GM19467 (cell line): ENCODE measurements around the gene GNA15.
"Not testable (repeated sequence)": the region's sequence is repeated elsewhere in the genome, so short reads cannot be mapped to it uniquely, and the experiment has no call there.

Experiments
- ATAC-seq: cut with Tn5 transposase; IDR thresholded peaks from one replicate; pipeline ENCODE4 v1.9.1; 2021; ENCODE audit warnings: mild to moderate bottlenecking, moderate library complexity; ENCODE audit not compliant: unreplicated experiment

The GNA15 gene

DNA sequence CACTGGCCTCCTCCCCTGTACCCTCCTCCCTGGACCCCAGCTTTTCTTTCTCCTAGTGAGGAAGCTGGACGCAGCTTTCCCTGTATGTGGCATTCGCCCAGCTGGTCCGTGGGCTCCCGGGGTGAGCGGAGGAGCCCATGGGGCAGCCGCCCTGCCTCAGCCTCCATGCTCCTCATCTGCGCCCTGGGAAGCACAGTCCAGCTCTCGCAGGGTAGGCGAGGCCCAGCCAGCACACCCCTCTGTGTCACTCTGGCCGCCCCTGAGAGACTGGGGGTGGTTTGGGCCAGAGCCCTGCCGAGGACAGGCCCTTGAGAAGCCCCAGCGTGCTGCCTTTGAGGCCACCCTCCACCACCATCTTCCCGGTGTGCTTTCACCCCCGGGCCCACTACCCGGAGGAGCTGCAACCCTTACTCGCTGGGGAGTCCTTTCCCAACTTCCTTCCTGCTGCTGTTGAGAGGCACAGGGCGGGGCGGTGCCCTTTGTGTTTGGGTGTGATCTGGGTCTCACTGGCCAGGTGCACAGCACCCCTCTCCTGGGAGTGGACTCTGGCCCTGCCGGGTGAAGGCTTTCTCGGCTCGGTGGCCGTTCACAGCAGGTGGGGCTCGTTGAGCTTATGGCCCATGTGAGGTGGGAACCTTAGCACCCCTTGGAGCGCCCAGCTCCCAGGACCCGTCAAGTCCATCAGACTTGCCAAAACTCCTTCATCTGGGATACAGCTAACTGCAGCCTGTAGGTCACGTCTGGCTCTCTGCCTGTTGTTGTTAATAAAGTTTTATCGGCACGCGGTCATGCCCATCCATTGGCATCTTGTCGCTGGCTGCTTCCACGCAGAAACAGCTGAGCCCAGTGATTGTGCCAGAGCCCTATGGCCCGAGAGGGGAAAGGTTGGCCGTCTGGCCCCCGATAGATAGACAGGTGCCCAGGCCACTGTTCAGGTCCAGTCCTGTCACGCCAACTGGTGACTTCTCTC is 53.1 kb downstream of the GNA15 start:
- ATAC-seq, result no peak

DNA sequence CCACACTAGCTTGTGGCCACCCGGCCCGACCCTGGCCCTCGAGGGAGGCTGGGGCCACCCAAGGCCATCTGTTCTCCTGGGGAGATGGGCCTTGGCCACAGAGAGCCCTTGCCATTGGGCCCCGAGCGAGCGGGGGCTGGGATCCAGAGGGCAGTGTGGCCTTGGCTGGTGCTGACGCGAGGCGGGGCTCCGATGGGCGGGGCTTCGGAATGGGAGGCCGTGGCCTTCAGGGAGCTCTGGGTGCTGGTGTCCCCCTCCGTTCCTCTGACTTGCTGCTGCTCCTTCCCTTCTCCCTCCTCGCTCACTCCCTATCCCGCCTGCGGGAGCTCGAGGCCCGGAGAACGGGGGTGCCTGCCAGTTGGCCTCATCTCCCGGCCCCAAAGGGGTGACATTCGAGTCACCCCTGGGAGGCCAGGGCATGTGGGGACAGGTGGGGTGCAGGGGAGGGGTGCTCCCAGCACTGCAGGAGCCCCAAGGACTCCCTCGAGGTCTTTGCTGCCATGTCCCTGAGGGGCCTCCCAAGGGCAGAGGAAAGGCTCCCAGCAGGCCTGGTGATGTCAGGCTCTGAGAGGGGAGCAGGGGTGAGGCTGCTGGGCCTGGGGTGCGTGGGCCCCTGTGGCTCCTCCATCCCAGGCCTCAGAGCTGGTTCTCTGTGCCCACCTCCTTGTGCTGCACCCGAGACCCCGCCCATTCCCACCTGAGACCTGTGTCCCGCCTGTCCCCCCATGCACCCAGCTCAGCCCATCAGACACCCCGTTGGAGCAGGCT is 54.1 kb downstream of the GNA15 start:
- ATAC-seq, result no peak

DNA sequence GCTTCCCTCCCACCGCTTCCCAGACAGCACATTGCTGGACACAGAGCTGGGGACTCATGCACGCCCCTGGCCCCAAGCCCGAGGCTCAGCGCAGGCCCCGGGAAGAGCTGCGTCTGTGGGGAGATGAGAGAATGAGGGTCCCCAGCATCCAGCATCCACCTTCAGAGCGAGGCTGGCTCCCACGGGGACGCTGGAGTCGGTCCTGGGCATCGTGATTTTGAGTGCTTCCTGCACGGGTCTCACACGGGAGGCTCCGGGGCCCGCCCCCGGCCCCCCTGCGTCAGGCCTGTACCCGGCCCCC is 54.6 kb downstream of the GNA15 start:
- no peak for ATAC-seq

DNA sequence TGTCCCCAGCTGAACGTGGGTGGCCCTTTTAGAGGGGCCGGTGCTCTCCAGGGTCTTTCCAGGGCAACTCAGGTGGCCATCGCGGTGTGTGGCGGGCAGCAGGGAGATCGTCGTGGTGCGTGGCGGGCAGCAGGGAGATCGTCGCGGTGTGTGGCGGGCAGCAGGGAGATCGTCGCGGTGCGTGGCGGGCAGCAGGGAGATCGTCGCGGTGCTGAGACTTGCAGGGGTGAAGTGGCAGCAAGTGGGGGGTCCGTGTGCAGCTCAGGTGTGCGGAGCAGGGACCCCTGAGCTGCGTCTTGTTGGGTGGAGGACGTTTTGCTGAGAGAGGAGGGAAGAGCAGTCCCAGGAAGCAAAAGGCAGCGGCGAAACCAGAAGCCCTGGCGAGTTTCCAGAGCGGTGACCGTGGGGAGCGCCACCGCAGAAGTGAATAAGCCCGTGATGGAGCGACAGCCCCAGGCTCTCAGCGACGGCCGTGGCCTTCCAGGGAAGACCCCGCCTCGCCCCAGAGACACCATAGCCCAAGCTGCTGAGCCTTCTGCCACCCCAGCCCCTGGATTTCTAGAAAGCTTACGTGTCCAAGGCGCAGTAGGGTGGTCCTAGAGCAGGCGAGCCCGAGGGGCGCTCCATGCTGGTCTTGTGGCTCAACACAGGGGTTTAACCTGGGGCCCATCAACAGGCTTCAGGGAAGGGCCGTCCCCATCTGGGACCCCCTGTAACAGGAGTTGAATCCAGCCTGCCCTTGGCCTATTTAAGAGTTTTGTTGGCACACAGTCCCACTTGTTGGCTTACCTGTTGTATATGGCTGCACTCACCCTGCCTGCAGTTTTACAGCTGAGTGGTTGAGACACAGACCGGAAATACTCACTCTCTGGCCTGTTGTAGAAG is 55.3 kb downstream of the GNA15 start:
- no peak for ATAC-seq

DNA sequence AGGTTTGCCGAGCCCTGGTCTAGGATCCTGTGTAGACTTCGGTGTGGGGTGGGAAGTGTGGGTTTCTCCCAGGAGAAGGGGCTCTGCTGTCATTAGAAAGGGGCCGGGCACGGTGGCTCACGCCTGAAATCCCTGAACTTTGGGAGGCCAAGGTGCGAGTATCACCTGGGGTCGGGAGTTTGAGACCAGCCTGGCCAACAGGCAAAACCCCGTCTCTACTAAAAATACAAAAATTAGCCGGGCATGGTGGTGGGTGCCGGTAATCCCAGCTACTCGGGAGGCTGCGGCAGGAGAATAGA is 55.9 kb downstream of the GNA15 start:
- ATAC-seq, result not testable (repeated sequence)

DNA sequence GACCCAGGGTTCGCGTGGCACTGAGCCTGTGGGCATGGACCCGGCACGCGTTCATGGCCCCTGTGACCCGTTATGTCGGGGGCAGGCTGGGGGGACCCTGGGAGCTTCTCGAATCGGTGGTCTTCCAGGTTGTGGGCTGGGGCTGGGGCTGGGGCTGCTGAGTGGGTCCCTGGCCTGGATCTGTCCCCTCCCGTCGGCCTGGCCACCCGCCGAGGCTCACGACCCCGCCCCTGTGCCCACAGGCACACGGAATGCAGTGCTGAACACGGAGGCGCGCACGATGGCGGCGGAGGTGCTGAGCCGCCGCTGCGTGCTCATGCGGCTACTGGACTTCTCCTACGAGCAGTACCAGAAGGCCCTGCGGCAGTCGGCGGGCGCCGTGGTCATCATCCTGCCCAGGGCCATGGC is 56.4 kb downstream of the GNA15 start:
- no peak for ATAC-seq

DNA sequence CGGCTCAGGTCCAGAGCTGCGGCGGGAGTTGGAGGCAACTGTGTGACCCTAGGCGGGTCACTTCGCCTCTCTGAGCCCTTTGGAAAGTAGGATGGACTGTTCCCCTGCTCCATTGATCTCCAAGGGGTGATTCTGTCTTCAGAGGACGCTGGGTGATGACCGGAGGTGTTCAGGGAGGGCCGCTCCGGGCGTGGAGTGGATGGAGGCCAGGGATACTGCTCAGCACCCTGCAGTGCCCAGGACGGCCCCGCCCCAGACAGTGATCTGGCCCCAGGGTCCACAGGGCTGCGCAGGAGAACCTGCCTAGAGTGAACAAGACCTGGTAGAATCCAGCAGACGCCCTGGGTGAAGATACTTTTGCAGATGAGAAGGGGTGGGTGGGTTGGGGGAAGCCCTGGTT is 56.9 kb downstream of the GNA15 start:
- ATAC-seq, result no peak

DNA sequence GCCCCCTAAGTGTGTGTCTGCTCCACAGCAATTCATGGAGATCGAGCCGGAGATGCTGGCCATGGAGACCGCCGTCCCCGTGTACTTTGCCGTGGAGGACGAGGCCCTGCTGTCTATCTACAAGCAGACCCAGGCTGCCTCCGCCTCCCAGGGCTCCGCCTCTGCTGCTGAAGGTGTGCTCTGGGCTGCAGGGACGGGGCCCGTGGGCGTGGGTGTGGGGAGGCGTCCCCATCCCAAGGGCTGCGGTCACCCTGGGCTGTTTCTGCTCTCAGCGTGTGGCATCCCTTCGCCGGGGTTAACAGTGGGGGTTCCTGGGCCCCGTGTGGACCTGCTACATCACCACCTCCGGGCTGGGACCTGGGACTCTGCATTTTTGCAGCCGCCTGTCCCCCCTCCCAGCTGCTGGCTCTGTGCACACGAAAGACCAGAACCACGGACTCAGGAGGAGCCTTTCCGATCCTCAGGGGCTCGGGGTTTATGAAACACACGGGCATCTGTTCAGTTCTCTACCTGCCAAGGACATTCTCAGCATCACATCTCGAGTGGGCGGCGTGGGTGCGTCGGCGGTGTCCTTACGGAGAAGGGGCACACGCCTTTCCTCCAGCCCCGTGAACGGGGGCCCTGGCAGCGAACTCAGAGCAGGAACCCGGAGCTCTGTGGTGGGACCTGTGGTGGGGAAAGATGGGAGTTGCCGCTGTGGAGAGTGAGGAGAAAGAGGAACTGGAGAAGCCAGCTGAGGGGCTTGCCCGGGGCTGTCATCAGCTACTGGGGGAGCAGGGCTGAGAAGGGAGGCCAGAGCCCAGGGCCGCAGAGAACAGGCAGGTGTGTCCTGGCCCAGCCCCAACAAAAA is 57.6 kb downstream of the GNA15 start:
- ATAC-seq, result no peak

DNA sequence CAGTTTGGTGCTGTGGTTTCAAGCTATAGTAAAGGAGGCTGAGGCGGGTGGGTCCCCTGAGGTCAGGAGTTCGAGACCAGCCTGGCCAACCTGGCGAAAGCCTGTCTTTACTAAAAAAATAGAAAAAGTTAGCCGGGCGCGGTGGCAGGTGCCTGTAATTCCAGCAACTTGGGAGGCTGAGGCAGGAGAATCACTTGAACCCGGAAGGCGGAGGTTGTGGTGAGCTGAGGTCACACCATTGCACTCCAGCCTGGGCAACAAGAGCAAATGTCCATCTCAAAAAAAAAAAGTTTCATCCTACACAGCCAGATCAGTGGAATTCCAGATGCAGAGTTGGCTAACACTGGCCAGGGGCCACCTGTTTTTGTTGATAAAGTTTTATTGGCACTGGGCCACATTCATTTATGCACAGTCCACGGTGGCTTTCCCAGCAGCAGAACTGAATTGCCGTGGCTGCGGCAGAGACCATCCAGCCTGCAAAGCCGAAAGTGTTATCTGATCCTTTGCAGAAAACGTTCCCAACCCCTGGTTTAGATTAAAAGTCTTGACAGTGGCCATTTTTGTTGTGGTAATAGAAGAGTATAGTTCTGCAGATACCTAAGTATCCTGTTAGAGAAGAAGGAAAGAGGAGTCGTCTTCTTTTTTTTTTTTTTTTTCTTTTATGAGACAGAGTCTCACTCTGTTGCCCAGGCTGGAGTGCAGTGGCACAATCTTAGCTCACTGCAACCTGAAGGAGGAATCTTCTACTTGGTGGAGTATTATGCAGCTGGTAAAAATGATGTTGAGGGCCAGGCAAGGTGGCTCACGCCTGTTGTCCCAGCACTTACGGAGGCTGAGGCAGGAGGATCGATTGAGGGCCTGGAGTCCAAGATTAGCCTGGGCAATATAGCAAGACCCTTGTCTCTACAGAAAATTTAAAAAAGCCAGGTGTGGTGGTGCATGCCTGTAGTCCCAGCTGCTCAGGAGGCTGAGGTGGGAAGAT is 58.6 kb downstream of the GNA15 start:
- no peak for ATAC-seq

DNA sequence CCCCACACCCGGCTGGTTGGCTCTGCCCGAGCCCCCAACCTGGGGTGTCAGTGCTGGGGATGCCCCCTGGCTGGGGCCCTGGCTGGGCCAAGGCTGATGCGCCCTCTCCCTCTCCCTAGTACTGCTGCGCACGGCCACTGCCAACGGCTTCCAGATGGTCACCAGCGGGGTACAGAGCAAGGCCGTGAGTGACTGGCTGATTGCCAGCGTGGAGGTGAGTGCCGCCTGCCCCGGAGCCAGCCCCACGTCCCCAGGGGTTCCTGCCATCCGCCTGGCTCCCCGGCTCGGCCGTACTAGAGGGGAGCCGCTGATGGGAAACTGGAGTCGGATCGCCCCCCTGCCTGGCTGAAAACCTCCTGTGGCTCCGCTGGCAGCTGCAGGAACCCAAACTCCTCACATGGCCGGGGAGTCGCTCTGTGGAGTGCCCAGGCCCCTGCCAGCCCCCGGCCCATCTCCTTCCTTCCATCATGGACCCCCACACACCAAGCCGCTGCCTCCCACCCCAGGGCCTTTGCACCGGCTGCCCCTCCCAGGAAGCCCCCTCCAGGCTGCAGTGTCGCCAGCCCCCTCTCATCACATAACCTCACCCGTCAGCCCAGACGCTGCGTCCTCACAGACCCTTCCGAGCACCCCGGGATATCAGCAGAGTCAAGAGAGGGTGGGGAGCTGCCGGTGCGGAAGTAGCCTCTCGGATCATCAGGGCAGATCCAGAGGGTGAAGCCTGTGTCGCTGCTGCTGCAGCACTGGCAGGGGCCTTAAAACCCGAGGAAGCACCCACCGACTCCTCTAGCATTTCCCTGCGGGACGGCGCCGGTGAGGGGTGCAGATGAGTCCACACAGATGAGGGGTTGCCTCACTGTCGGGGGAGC is 60.5 kb downstream of the GNA15 start:
- no peak for ATAC-seq

DNA sequence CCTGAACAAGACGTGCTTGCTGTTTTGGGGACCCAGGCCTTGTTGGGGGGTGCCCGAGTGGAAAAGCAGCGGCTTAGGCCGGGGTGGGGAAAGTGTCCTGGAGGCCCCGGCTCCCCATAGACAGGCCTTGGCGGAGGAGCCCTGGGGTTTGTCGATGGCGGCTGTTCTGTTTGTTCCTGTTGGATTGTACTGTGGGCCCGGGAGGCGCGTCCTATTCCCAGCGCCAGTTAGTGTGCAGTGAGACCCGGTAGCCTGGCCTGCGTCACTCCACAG is 61.0 kb downstream of the GNA15 start:
- ATAC-seq, result no peak

DNA sequence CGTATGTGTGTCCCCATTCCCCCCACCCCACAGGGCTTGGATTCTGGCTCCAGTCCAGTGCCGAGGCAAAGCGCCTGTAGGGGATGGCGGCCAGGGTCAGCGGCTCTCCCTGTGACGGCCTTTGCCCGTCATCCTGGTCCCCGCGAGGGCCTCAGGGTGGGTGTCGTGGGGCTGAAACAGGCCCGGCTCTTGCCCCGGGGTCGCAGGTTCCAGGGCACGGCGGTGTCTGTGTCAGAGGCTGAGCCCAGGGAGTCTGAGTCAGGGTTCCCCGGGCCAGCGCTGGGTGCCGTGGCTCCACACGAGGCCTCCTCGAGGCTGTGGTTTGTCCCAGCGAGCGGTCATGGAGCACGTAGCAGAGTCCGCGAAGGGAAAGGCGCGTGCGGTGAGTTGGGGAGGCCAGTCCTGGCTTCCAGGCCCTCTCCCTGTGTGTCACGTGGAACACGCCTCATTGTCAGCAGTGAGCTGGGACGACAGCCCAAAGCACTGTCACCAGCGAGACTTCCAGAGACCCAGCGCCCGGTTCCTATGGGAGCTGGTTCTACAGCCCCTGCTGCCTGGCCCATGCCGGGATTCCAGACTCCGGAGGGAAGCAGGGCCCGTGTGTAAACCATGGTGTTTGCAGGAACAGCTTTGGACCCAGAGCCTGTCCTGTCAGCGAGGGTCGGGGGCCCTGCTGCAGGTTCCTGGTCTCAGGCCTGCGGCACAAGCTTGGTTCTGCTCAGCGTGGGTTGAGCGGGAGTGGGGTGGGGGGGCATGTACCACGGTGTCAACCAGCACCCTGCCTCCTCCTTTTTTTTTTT is 63.3 kb downstream of the GNA15 start:
- ATAC-seq, result no peak

DNA sequence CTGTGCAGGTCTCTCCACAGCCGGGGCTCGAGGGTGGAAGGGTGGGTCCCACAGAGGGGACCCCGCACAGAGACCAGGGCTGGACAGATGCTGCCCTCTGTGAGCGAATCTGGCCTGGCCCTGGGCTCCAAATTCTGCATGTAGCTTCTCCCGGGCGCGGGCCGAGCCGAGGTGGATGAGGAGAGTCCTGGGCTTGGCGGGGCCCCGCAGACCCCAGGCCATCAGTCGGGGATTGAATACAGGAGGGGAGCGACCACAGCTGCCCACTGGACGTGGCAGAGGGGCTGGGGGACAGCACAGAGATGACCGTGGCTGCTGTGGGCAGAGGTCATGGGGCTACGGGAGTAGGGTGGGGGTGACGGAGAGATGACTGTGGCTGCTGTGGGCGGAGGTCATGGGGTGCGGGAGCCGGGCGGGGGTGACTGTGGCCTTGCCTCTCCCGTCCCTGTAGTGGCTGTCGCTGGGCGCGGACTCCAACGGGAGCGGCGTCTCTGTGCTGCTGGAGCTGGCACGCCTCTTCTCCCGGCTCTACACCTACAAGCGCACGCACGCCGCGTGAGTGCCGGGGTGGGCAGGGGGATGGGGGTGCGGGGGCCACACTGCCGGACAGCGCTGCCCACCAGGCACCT is 65.4 kb downstream of the GNA15 start:
- ATAC-seq, result no peak

DNA sequence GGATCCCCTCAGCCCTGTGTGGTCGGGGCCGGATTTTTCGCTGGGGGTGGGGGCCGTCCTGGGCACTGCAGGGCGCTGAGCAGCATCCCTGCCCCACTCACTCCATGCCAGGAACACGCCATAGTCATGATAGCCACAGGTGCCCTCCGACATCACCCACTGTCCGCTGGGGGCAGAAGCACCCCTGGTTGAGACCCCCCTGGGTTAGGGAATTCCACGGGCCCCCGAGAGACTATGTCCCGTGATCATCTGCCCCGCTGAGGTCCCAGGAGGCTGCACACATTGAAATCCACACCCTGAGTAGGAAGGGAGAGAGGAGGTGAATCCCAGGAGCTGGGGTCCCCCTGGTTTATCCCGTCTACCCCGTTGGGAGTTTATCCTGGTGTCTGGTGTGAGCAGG is 66.1 kb downstream of the GNA15 start:
- no peak for ATAC-seq

DNA sequence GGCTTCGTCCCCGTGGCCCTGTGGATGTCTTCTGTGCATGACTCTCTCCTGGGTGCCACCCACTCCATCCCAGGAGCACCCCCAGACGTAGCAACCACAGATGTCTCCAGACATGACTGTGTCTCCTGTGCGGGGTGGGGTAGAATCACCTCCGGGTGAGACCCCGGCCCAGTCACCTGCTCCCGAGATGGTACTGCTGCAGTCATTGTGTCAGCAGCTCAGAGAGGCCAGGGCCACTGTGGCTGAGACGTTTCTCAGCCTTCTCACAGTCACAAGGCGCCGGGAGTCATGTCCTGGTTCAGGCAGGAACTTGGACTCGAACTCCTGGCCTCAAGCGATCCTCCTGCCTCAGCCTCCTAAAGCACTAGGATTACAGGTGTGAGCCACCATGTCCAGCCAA is 66.5 kb downstream of the GNA15 start:
- no peak for ATAC-seq

DNA sequence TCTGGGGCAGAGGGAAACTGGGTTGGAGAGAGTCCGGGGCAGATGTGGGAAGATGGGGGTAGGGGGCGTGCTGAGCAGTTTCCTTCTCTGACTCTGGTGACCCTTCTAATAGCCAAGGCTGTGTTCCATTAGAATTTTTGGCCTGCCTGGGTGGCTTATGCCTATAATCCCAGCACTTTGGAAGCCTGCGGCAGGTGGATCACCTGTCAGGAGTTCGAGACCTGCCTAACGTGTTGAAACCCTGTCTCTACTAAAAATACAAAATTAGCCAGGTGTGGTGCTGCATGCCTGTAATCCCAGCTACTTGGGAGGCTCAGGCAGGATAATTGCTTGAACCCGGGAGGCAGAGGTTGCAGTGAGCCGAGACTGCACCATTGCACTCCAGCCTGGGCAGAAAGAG is 67.1 kb downstream of the GNA15 start:
- ATAC-seq, result not testable (repeated sequence)
